ENCODE data around the gene ENTPD8. TPM values are rescaled to one million over a fixed set of nuclear protein-coding genes. Genes with fewer than 3 reads are reported as not detected.
A peak's percentile ranks its signal among the peaks of the same experiment; 100 is the strongest.

The ENTPD8 gene
- polyA plus RNA-seq, 1 donor = 14.2 TPM

DNA sequence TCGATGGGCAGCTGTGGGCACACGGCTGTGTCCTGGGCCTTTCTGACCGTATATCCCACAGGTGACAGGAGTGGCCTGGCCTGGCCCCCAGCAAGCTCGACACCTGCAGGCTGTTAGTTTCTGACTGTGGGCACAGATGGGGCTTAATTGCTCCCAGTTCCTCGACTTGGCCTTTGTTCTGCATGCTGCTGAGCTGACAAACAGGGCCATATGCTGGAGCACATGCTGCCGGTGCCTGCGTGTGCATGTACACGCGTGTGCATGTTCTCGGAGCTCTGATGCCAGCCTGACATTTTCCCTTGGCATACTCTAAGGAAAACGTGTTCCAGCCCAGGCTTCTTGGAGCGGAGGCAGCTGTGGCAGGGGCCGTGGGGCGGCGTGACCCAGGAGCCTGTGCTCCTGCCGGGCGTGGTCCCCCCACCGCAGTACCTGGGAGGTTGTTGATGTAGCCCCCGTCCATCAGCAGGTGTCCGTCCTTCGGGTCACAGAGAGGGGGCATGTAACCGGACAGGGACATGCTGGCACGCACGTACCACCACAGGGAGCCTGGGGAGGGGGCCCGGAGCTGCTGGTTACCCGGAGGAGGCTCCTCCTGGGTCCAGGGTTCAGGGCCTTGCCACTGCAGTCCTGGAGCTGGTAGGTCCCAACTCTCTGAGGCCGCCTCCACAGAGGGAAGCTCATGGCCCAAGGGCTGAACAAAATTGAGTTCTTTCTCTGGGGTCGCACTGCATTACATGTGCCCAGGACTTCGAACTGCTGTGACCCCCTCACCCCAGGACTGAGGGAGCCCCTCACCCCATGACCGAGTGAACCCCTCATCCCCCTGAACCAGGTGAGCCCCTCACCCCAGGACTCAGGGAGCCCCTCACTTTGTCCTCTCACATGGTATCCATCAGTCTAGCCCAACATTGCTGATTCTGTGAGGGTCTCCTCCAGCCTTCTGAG lies 22.1 kb upstream of the ENTPD8 start:
- no peak overlapping the region for H3K4me3 ChIP-seq (ENCODE audit: low read length)
- H3K27me3 ChIP-seq (ENCODE audit: control insufficient read depth, insufficient read depth, low read length) = peaks cover 10% of the 10 kb centered on the region
- H3K9me3 ChIP-seq (ENCODE audit: control insufficient read depth, low read depth, low read length) = peaks cover 10% of the 10 kb centered on the region
- no peak for DNase-seq
- no peak overlapping the region for H3K27ac ChIP-seq (ENCODE audit: low read length)
- no peaks in the 10 kb centered on the region for H3K36me3 ChIP-seq (ENCODE audit: control insufficient read depth, insufficient read depth, low read length)
- H3K4me1 ChIP-seq (ENCODE audit: control insufficient read depth, insufficient read depth, low read length) = peaks cover 12% of the 10 kb centered on the region
- WGBS (ENCODE audit: insufficient coverage, low lambda C conversion rate) = no CpG with 5 or more reads among the region's 30 CpGs

DNA sequence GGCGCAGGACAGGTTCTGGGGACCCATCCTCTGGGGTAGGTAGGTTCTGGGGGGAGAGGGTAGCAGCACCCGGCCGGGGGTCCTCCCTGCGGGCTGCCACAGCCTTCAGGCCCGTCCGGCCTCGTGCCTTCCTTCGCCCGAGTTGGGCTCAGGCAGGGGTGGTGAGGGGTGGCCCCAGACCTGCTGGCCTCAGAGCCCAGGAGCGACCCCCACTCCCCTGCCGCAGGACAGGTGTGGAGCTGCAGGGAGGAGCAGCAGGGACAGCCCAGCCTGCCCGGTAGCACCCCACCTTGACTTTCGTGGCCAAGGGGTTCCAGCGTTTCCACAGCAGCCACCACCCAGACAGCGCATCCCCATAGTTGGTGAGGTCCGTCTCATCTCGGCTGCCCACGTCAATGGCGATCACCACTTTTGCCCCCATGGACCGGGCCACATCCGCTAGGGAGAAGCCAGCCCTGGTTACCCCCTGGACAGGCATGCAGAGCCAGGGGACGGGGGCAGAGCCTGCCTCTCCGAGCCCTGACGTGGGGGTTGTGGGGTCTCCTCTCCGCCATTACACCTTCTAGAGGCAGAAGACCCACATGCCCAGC lies 21.3 kb upstream of the ENTPD8 start:
- no CpG with 5 or more reads among the region's 25 CpGs for WGBS (ENCODE audit: insufficient coverage, low lambda C conversion rate)
- peaks cover 17% of the 10 kb centered on the region for H3K4me1 ChIP-seq (ENCODE audit: control insufficient read depth, insufficient read depth, low read length)
- DNase-seq = no peak
- no peaks in the 10 kb centered on the region for H3K36me3 ChIP-seq (ENCODE audit: control insufficient read depth, insufficient read depth, low read length)
- H3K27ac ChIP-seq (ENCODE audit: low read length) = no peak overlapping the region
- H3K4me3 ChIP-seq (ENCODE audit: low read length) = no peak overlapping the region
- peaks cover 10% of the 10 kb centered on the region for H3K9me3 ChIP-seq (ENCODE audit: control insufficient read depth, low read depth, low read length)
- peaks cover 10% of the 10 kb centered on the region for H3K27me3 ChIP-seq (ENCODE audit: control insufficient read depth, insufficient read depth, low read length)

DNA sequence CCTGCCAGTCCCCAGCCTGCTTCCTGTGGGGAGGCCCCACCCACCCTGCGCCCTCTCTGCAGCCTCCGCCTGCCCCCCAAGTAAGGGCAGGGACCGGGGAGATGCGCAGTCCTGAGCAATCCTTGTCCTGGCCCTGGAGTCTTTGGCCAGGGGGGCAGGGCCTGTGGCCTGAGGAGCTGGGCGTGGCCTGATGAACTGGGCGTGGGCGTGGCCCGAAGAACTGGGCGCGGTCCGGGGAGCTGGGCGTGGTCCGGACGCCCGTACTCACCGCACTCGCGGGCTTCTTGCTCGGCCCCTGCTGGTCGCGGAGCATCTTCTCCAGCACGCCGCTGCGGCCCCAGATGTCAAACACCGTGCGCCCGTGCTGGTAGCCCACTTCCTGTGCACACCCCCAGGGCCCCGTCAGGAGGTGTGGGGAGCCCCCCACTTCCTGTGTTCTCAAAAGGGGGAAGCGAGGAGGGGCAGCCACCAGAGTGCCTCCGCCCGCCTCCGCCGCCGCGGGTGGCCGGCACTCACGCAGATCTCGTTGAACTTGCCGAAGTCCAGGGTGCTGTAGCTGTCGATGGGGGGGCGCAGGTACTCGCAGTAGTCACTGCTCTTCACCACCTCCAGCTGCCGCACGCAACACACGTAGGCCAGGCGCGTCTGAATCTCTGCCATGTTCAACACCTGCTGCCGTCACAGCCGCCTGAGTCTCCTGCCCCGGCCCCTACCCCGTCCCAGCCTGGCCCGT lies 20.7 kb upstream of the ENTPD8 start:
- H3K4me1 ChIP-seq (ENCODE audit: control insufficient read depth, insufficient read depth, low read length) = peaks cover 17% of the 10 kb centered on the region
- peak in 1 of 2 donors; percentile 46 for DNase-seq
- H3K9me3 ChIP-seq (ENCODE audit: control insufficient read depth, low read depth, low read length) = peaks cover 10% of the 10 kb centered on the region
- H3K36me3 ChIP-seq (ENCODE audit: control insufficient read depth, insufficient read depth, low read length) = peaks cover 5% of the 10 kb centered on the region
- no peak overlapping the region for H3K27ac ChIP-seq (ENCODE audit: low read length)
- peaks cover 10% of the 10 kb centered on the region for H3K27me3 ChIP-seq (ENCODE audit: control insufficient read depth, insufficient read depth, low read length)
- no peak overlapping the region for H3K4me3 ChIP-seq (ENCODE audit: low read length)
- WGBS (ENCODE audit: insufficient coverage, low lambda C conversion rate) = no CpG with 5 or more reads among the region's 52 CpGs

DNA sequence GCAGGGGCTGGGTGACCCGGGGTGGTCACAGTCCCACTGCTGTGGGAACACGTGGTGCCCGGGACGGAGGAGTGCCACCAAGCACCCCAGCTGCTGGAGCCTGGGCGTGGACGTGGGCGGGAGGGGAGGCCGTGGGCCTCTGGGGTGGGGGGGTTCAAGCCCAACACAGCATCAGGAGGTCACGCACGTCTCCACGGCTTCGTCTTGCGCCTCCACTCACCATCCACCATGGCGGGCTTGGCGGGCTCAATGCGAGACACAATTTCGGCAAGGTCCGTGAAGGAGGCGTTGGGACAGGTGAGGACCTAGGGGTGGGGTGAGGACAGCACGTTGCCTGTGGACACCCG lies 20.1 kb upstream of the ENTPD8 start:
- no CpG with 5 or more reads among the region's 21 CpGs for WGBS (ENCODE audit: insufficient coverage, low lambda C conversion rate)
- Histone ChIP-seq H3K27ac (ENCODE audit: low read length) (no peak overlapping the region), H3K27me3 (ENCODE audit: control insufficient read depth, insufficient read depth, low read length) (peaks cover 10% of the 10 kb centered on the region), H3K36me3 (ENCODE audit: control insufficient read depth, insufficient read depth, low read length) (peaks cover 6% of the 10 kb centered on the region), H3K4me3 (ENCODE audit: low read length) (no peak overlapping the region), H3K4me1 (ENCODE audit: control insufficient read depth, insufficient read depth, low read length) (peaks cover 17% of the 10 kb centered on the region), H3K9me3 (ENCODE audit: control insufficient read depth, low read depth, low read length) (peaks cover 10% of the 10 kb centered on the region)
- no peak for DNase-seq

DNA sequence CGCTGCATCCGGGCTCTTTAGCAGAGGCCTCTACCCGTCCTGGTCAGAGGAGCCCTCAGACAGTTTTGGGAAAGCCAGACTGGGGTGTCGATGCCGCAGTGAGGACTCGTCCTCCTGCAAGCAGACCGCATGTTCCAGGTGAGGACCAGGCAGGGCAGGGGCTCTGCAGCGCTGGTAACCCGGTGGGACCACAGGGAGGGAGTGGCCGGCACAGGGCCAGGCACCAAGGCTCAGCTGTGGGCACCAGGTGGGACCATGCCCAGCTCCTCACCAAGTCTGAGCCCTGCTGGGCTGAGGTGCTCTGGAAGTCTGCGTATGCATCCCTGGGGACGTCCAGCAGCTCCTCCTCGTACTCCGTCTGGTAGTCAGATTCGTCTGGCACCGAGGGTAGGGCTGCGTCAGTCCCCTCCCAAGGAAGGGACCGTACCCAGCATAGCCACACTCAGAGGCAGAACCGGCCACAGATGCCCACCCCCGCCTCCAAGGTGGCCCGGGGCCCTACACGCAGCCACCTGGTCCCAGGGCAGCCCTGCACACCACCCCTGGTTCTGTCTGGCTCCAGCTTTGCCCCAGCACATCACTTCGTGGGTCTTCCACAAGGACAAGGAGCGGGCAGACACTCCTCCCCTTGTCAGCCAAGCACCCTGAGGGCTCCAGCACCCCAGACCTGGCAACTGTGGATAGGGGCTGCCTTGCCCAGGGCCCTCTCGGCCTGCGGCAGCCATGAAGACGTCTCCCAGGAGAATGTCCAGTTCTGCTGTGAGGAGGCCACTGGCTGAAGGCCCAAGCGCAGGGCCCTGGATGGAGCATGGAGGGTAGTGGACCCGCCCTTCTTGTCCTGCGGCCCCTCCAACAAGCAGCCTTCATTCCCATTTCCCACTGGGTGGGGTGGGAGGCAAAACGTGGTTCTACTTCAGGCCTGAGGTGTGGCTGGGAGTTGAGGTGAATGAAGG lies 19.5 kb upstream of the ENTPD8 start:
- no peak for DNase-seq
- Histone ChIP-seq H3K4me3 (ENCODE audit: low read length) (no peak overlapping the region), H3K9me3 (ENCODE audit: control insufficient read depth, low read depth, low read length) (peaks cover 10% of the 10 kb centered on the region), H3K36me3 (ENCODE audit: control insufficient read depth, insufficient read depth, low read length) (peaks cover 11% of the 10 kb centered on the region), H3K27me3 (ENCODE audit: control insufficient read depth, insufficient read depth, low read length) (peaks cover 10% of the 10 kb centered on the region), H3K4me1 (ENCODE audit: control insufficient read depth, insufficient read depth, low read length) (peaks cover 17% of the 10 kb centered on the region), H3K27ac (ENCODE audit: low read length) (no peak overlapping the region)
- no CpG with 5 or more reads among the region's 31 CpGs for WGBS (ENCODE audit: insufficient coverage, low lambda C conversion rate)

DNA sequence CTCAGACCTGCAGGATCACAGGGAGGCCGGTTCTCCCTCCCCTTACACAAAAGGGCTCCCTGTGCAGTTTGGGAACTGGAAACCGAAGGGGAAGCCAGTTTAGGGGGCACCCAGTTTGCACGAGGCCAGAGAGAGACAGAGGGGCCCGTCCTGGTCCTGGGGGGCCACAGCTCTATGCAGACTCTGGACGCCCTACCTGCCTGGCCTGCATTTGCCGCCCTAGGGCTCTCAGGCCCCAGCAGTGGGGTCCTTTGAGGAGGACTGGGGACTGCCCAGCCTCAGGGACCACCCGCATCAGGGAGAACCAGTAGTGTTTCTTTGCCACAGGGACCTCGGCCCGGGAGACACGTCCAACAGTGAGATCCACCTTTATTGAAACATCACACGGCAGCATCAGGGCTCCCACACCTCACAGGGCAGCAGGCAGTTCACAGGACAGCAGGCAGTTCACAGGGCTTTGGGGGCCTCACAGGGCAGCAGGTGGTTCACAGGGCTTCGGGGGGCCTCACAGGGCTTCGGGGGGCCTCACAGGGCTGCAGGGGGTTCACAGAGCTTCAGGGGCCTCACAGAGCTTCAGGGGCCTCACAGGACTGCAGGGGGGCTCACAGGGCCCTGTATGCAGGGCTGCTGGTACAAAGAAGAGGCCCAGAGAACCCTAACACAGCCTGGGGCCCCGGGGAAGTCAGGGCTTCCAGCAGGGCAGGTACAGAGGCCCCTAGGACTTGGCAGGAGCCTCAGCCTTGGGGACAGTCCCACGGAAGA lies 18.6 kb upstream of the ENTPD8 start:
- WGBS (ENCODE audit: insufficient coverage, low lambda C conversion rate) = no CpG with 5 or more reads among the region's 15 CpGs
- Histone ChIP-seq H3K27me3 (ENCODE audit: control insufficient read depth, insufficient read depth, low read length) (peaks cover 10% of the 10 kb centered on the region), H3K4me1 (ENCODE audit: control insufficient read depth, insufficient read depth, low read length) (peaks cover 22% of the 10 kb centered on the region), H3K27ac (ENCODE audit: low read length) (peak overlapping the region; percentile 32), H3K9me3 (ENCODE audit: control insufficient read depth, low read depth, low read length) (peaks cover 12% of the 10 kb centered on the region), H3K4me3 (ENCODE audit: low read length) (peak overlapping the region; percentile 48), H3K36me3 (ENCODE audit: control insufficient read depth, insufficient read depth, low read length) (peaks cover 15% of the 10 kb centered on the region)
- peak in 1 of 2 donors; percentile 63 for DNase-seq

DNA sequence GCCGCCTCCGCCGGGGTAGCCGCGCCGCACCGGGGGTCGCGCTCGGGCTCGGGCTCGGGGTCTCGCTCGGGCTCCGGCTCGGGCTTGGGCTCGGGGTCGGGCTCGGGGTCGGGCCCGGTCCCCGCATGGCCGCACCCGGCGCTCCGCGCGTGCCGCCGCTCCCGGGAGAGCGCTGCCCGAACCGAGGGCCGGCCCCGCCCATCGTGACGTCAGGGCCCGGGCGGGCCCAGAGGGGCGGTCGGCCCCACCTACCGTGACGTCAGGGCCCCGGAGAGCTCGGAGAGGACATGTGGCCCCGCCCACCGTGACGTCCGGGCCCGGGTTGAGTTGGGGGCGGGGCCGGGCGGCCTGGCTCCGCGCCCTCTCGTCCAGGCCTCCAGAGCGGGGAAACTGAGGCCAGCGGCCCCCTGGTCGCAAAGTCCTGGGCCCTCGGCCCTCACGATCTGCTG lies 18.0 kb upstream of the ENTPD8 start, which contains the start of gene NSMF:
NSMF (minus strand) TSS at position 183 of the 449 bp plus-strand sequence. CDS start 232 bp downstream, outside the sequence.
- Histone ChIP-seq H3K4me1 (ENCODE audit: control insufficient read depth, insufficient read depth, low read length) (peaks cover 28% of the 10 kb centered on the region), H3K4me3 (ENCODE audit: low read length) (peak within 1 kb of the TSS; percentile 48), H3K27ac (ENCODE audit: low read length) (peak within 1 kb of the TSS; percentile 32), H3K9me3 (ENCODE audit: control insufficient read depth, low read depth, low read length) (peaks cover 15% of the 10 kb centered on the region), H3K27me3 (ENCODE audit: control insufficient read depth, insufficient read depth, low read length) (peaks cover 10% of the 10 kb centered on the region), H3K36me3 (ENCODE audit: control insufficient read depth, insufficient read depth, low read length) (peaks cover 15% of the 10 kb centered on the region)
- peak; percentile 93 to 95 for DNase-seq
- no CpG with 5 or more reads among the region's 62 CpGs for WGBS (ENCODE audit: insufficient coverage, low lambda C conversion rate)

DNA sequence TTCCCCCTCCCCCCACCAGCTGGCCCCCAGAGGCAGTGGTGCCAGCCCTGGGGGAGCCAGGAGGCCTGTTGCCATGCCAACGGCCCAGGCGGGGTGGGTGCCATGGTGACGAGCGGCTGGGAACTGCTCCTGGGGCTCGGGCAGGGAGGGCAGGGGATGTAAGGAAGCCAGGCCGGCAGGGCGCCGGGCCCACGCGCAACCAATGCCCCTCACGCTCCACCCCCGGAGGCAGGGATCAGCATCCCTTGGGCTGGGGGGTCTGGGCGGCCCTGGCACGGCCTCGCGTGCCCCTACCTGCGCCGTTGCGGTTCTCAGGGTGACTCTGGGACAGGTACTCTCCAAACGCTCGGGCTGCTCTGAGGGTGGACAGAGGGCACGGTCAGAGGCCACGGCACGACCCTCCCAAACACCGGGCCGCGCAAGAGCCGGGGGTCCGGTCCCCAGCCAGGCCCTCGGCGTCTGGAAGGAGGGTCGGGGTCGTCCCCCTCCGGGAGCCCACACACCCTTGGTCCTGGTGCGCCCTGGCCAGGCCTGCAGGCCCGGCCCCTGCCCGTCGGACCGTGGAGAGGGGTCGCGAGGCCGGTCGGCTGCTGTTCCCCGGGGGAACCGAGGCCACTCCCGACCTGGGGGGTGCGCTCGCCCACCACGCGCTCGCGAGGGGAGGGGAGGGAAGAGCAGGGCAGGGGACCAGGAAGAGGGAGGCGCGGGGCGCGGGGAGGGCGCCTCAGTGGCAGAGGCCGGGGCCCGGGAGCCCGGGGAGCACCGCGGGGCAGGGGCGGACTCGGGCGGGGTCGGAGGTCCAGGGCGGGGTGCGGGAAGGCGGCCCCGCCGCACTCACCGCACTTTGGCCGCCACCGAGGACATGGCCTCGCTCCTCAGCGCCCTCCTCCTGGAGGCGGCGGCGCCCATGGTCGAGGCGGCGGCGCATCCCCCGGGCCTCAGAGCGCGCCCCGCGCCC lies 17.3 kb upstream of the ENTPD8 start:
- Histone ChIP-seq H3K27ac (ENCODE audit: low read length) (no peak overlapping the region), H3K9me3 (ENCODE audit: control insufficient read depth, low read depth, low read length) (peaks cover 17% of the 10 kb centered on the region), H3K4me1 (ENCODE audit: control insufficient read depth, insufficient read depth, low read length) (peaks cover 30% of the 10 kb centered on the region), H3K4me3 (ENCODE audit: low read length) (peak overlapping the region; percentile 48), H3K27me3 (ENCODE audit: control insufficient read depth, insufficient read depth, low read length) (peaks cover 10% of the 10 kb centered on the region), H3K36me3 (ENCODE audit: control insufficient read depth, insufficient read depth, low read length) (peaks cover 15% of the 10 kb centered on the region)
- no CpG with 5 or more reads among the region's 88 CpGs for WGBS (ENCODE audit: insufficient coverage, low lambda C conversion rate)
- peak in 1 of 2 donors; percentile 78 for DNase-seq
